Suprapubic skin (tissue), 4 donors: Measurements from ENCODE around the gene C2orf81.
"Not testable (repeated sequence)": the region's sequence is repeated elsewhere in the genome, so short reads cannot be mapped to it uniquely, and the experiment has no call there.

Experiments
- CTCF ChIP-seq, 2 donors: fragments of 200-600 bp in 1 of 2; fragments of 450-650 bp in 1 of 2; sonication (generic) in 1 of 2; IDR thresholded peaks; one replicate each; pipeline ENCODE4 v1.5.1; 2016 to 2019; ENCODE audit warnings: antibody characterized with exemption in 2 of 2, mild to moderate bottlenecking in 1 of 2, moderate library complexity in 1 of 2
- EP300 ChIP-seq: sonication (generic); formaldehyde crosslinking; IDR thresholded peaks from one replicate; pipeline ENCODE4 v1.6.1; 2017; ENCODE audit warnings: antibody characterized with exemption
- POLR2A ChIP-seq, 2 donors: fragments of 450-650 bp; IDR thresholded peaks; one replicate each; pipeline ENCODE4 v1.6.1; 2017; ENCODE audit warnings: antibody characterized with exemption in 2 of 2, mild to moderate bottlenecking in 2 of 2, moderate library complexity in 2 of 2
- POLR2AphosphoS5 ChIP-seq, 3 donors: sonication (generic); formaldehyde crosslinking; IDR thresholded peaks; one replicate each; pipeline ENCODE4 v1.6.1; 2017; ENCODE audit warnings: antibody characterized with exemption in 3 of 3

DNA sequence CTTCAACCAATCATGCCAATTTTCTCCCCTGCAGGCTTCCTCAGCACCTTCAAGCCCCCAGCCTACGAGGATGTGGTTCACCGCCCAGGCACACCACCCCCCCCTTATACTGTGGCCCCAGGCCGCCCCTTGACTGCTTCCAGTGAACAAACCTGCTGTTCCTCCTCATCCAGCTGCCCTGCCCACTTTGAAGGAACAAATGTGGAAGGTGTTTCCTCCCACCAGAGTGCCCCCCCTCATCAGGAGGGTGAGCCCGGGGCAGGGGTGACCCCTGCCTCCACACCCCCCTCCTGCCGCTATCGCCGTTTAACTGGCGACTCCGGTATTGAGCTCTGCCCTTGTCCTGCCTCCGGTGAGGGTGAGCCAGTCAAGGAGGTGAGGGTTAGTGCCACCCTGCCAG lies 38.8 kb upstream of the C2orf81 start:
- not testable (repeated sequence) for TF ChIP-seq CTCF (IDR thresholded peaks at IDR 0.05); POLR2AphosphoS5 (IDR thresholded peaks at IDR 0.05); POLR2A (IDR thresholded peaks at IDR 0.05); EP300
